HG03064 (cell line): ENCODE measurements around the gene MED12L.
"Not testable (repeated sequence)": the region's sequence is repeated elsewhere in the genome, so short reads cannot be mapped to it uniquely, and the experiment has no call there.

ENCODE experiments used
- ATAC-seq: cut with Tn5 transposase; IDR thresholded peaks from one replicate; pipeline ENCODE4 v1.9.1; 2021; ENCODE audit warnings: low read depth; ENCODE audit not compliant: unreplicated experiment

Gene MED12L

DNA sequence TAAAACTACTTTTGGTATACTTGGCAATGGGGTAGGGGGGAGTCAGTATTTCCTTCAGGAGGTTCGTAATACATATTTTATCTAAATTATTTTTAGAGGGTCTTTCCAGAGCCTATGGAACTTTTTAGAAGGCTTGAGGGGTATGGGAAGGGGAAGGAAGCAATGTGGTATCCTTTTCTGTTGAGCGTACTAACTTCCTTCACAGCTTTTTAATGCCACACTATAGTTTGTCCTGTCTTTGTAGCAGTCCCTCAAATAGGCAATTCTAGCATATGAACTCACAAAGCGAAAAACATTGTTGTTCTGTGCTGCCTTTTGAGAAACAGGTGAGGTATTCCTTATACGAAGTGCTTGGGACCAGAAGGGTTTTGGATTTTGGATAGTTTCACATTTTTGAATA, 266.2 kb downstream of the MED12L start:
- no peak for ATAC-seq

DNA sequence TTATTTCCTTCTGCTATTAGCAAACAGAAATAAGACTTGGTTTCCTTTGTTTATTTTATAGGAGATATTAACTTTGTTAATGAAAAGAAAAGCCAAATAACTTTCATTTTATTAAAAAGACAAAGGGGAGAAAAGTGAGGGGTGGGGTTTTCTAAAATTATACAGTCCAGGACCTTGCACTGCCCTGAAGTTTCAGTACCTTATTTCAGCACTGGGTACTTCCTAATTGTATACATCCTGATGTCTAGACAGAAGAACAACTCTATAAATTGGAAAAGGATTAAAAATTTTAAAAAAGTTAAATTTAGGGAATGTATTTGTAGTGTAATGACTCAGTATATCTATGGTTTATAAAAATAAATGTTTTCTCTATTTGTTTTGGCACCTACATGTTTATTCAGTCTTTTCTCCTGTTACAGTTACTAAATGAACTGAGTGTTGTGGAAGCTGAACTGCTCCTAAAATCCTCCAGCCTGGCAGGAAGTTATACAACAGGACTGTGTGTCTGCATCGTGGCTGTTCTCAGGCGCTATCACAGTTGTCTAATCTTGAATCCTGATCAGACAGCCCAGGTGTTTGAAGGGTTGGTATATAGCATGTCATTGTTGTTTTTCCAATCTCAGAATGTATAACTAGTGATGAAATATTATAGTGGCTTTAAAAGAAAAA, 271.5 kb downstream of the MED12L start:
- ATAC-seq: no peak

DNA sequence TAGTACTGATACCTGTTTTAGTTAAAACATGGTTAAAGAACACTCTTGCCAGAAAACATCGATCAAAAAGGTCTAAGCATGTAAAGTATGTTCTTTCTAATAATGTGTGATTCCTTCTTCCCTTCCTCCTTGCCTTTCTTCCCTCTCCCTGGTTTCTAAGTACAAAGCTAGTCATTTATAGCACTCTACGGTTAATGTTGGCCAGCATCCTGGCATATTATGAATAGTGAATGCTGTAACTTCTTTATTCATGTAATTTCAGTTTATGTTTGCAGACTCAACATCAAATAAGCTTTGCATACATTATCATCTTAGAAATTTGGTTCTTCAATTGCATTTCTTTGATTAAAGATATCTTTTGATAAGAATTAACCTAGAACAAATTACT, 272.0 kb downstream of the MED12L start:
- no peak for ATAC-seq

DNA sequence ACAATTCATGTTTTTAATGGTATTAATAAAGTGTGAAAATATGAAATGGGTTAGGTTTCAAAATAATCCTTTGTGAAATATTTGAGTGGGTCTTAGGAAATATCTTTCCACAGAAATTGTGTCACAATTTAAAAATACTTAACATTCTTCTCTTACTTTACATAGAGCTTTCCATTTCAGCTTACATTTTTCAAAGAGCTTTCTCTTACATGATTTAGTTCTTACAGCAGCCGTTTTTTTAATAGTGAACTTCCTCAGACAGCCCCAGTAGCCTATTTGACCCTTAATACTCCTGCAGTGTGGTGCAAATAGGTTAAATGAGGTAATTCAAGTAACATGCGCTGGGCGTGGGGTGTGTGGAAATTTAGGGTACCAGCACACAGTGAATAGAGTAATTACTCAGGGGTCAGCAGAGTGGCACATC, 277.3 kb downstream of the MED12L start:
- no peak for ATAC-seq

DNA sequence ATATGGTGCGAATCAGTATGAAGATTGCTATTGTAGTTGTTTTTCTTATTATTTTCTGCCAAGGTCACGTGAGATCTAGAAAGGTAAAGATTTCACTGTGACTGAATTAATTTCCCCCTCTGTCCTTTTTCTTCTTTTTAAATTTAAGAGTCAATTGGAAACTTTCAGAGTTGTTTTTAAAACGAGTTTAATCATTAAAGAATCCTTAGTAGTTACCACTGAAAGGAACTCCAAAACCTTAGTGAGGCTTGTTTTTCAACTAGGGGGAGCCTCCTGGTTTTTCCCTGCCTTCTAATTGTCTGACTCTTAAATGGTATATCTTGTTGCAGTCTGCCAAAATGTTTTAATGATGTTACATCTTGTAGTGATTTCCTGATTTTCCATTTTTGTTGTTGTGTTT, 281.5 kb downstream of the MED12L start:
- ATAC-seq: no peak

DNA sequence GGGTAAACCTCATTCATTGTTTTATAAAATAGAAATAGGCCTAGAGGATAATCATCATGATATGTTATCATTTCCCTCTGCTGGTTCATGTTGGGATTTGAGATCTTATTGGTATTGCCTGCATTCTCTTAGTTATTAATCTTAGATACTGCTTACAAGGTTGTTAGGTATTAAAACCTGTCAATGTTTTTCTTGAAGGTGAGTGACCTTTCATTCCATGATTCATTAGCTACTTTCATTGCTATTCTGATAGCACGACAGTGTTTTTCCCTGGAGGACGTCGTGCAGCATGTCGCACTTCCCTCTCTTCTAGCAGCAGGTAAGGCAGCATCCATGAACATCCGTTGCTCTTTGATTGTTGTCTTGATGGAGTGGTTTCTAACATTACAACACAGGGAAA, 282.0 kb downstream of the MED12L start:
- no peak for ATAC-seq

DNA sequence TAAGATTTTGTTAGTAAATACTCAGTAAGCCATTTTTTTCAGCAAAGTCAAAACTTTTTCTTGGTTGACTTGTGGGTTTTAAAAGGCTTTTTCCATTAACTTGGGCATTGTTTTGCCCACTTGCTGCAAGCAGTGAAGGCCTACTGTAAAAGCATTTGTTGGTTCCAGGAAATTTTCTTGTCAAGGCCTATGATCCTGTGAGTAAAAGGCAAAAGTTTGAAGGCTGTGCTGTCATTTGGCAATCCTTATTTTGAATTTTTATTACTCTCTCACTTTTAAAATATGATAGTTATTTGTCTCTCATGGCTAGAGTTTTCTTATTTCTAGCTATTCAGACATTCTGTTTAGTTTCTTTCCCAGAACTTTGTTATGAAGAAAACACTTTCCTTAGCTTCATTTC, 286.1 kb downstream of the MED12L start:
- no peak for ATAC-seq

DNA sequence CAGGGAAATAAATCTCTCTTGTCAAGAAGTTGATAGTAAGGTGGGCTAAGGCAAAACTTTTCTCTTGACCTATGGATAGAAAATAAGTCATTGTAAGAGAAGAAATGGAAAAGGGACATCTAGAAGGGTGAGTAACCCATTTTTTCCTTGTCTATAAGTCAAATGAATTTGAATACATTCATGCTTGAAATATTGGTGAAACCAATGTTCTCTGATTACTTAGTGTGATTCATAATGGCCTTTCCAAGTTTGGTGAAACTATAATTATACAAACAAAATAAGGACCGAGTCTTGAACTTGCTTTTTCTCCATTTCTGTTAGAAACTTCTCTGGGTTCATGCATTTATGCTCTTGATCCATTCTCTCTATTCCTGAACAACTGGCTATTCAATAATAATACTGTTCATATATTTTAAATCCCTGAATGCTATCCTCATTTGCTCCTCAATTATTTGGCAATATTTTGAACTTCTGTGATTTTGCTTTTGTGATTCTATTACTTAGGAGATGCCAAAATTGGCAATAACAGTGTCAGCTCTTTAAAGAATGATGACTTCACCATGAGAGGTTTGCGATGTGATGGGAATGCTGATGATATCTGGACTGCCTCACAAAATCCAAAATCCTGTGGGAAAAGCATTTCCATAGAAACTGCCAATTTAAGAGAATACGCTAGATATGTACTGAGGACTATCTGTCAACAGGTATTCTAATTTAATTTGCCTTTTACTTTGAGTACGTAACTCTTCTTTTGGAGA, 286.8 kb downstream of the MED12L start:
- ATAC-seq: no peak

DNA sequence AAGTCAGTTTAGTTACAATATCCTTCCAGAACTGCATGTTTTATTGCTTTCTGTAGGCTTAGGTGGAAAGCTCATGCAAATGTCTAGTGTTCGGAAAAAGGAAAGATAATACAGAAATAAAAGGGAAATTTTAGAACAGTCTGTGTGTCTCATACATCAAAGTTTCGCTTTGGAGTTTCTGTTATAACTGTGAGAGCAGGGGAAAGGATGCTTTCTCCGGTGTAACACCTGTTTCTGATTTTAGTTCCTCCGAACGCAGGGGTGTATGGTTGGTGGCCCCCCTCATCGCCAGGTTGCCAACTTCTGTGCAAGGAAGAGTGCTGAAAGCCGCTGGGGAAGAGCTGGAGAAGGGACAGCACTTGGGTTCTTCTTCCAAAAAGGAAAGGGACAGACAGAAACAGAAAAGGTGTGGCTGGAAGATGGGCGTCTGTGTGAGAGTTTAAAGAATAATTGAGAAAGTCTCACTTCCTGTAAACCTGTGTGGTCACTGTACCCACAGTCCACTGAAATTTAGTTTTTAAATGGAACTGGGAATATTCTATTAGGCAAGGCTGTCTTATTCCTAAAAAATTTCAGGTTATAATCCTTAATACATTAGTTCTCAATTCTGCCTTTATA, 292.4 kb downstream of the MED12L start:
- ATAC-seq: peak; percentile 57

DNA sequence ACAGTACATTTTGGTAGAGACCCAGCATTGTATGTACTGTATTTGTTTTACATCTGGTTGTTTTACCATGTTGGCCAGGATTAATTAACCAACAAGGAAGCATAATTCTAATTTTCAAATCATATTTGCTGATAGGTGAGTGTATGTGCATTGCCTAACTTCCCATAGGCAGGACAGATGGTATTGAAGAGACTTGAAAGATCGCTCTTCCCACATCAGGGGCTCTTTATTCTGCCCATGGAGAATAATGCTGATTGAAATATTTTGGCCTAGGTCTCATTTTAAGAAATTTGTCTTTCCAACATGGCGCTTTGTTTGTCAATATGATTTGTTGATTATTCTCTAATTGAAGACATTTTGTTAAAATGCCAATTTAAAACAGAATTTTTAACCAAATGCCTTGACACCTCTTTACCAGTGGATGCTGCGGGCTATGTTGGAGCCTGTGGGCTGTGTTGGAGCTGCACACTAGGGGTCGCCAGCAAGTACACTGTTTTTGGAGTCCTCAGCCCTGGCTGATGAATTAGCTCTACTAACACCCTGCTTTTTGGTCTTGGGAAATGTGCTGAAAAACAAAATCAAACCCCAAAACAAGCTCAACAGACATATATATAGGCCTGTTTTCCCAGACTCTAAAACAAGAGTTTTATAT, 293.7 kb downstream of the MED12L start:
- no peak for ATAC-seq

DNA sequence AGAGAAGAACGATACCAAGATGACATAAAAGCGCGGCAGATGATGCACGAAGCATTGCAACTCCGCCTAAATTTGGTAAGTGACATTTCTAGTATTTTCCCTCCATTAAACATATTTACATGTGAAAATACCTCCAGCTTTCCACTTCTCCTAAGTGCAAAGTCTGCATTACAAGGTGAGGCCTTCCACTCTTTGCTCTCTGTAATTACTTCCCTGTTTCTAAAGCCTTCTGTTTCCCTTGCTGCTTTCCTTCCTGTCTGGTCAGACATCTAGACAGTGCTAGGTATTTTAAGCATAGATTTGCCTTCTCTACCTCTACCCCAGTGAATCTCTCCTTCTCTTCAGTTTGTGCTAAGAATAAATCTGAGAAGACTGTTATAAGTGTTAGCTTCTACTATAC, 297.2 kb downstream of the MED12L start:
- no peak for ATAC-seq

DNA sequence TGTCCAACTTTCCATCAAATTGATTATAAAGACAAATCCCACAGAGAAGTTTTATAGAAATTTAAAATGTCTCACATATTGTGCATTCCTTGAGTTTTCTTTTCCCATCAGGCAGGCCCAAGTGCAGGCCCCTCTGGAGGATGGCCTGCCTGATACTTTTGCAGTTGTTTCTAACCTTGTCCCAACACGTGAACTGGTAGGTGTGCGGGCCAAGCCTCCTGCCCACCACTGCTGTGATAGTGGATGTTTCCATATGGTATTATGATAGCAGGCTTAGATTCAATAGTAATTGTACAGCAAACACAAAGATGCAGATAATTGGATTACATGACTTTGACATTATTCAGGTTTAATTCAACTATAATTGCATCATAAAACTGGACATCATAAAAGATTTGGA, 297.6 kb downstream of the MED12L start:
- ATAC-seq: no peak

DNA sequence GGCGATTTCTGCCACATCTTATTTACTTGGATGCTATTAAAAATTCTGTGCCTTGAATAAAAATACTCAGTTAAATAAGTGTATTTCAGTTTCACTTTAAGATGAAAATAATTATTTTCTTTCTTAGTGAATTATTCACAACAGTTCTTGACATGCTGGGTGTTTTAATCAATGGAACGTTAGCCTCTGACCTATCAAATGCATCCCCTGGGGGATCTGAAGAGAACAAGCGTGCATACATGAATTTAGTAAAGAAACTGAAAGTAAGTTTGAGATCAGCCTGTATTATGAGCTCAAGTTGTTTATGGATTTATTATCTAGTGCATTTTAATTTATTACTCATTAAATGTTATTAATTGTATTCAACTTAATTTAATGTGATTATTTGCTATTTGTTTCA, 298.5 kb downstream of the MED12L start:
- peak; percentile 56 for ATAC-seq

DNA sequence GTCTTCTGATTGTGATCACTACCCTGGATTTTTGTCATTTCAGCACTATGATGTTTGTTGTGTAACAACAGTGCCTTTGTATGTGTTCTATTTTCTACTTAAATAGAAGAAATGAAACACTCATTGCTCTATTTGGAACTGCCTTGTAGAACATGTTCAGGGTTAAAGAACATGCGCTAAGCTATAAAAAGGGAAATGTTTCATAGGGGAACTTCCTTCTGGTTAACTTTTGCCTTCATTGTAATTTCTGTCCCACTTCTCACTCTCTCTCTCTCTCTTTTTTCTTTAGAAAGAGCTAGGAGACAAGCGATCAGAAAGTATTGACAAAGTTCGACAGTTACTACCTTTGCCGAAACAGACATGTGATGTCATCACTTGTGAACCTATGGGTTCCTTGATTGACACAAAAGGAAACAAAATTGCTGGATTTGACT, 299.3 kb downstream of the MED12L start, which contains the start of gene P2RY12:
TSS of gene P2RY12 (minus strand) at position 13 of the 434 bp plus-strand sequence. CDS start 45,908 bp downstream, outside the sequence.
- no peak for ATAC-seq

DNA sequence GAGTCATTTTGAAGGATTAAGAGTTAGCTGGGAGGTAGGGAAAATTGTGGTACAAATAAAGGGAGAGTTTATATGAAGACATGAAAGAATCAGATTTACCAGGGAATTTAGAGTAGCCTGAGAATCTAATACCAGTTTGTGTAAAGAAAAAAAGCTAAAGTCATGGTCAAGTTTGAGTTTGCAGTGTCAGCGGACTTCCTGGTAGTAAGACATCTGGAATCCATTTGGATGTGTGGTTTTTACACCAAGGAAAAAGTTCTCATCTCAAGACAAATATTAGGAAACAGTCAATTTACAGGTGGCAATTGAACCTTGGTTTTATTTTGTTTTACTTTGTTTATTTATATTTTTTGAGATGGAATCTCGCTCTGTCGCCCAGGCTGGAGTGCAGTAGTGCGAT, 300.6 kb downstream of the MED12L start:
- ATAC-seq: no peak

DNA sequence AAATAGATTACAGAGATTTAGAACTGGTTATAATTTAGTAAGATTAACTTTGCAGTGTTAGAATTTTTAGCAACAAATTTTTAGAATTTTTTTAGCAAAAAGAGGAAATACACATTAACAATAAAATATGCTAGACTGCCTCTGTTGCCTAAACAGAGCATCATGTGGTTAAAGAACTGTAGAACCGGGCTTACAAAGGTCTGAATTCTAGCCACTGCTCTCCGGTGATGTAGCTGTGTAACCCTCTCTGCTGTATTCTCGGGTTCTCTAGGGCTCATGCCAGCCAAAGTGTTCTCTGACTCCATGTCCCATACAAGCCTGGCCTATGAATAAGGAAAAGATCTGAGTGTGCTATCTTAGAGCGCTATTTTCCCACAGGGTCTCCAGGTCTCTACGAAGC, 302.0 kb downstream of the MED12L start:
- no peak for ATAC-seq

DNA sequence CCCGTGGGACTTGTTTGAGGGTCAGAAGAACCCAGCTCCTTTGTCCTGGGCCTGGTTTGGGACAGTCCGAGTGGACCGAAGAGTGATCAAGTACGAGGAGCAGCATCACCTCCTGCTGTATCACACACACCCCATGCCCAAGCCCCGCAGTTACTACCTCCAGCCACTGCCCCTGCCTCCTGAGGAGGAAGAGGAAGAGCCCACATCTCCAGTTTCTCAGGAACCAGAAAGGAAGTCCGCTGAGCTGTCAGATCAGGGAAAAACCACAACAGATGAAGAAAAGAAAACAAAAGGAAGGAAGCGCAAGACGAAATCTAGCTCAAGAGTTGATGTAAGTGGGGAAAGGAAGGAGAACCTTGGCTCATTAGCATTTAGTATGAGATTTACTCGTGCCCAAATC, 302.4 kb downstream of the MED12L start:
- no peak for ATAC-seq

DNA sequence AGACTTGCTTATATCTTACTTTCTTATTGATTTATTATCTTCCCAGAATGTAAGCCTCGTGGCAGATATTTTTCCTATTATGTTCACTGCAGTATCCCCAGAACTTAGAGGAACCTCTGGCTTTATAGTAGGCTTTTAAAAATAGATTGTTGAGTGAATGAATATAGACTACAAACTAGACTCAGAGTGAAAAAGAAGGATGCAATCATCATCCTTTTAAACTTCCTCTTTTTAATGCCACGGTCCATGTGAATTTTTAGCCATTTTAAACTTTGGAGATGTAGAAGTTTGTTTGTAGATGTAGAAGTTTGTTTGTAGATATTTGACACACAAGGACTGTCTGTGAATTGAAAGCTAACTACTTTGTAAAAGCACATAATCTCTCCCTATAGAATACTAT, 306.3 kb downstream of the MED12L start:
- no peak for ATAC-seq

DNA sequence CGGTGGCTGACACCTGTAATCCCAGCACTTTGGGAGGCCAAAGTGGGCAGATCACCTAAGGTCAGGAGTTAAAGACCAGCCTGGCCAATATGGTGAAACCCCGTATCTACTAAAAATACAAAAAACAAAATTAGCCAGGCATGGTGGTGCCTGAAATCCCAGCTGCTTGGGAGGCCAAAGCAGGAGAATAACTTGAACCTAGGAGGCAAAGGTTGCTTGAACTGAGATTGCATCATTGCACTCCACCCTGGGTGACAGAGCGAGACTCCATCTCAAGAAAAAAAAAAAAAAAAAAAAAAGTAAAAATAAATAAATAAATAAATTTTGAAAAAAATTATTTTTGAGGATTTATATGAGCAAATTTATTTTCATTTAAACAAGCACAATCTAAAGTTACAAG, 306.7 kb downstream of the MED12L start:
- not testable (repeated sequence) for ATAC-seq

DNA sequence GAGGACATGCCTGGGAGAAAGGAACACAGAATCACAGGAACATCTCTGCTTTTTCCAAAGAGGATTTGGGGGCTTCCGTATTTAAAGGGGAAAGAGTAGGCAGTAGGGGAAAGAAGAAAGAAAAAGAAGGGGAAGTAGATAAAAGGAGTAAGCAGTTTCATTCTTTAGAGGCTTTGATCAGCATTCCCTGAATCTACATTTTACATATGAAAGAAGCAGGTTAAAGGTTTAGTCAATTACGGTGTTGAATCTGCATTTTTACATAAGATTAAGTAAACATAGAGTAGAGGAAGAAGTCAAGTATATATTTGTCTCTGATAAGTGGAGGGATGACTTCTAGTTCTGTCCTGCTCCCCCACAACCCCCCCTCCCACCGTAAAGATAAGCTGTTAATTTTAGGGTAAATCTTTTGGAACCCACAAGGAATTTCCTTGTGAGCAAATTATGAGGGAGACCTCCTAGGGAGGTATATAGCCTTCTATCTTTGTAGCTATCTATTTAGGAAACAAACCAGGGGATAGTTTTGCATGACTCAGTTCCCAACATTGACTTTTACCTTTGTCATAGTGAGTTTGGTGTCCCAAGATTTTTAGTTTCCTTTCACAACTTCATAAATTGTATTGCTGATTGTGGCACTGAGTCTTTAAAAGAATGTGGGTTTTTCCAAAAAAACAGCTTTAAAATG, 307.8 kb downstream of the MED12L start:
- ATAC-seq: no peak

DNA sequence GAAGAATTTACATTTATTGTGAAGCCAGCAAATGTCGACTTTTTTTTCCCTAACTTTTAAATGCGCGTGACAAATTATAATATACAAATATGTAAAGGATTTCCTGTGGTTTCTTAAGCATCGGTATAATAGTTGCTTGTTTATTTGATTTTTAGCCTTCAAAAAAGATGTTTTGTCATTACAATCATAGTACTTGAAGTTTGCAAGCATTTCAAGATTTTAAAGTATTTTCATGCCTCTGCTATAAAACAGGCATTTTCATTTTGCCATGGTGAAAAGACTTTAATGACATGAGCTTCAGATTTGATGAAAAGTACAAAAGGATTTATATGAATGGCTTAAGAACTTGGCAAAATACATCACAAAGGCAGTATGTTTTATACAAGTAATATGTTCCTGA, 308.5 kb downstream of the MED12L start:
- ATAC-seq: no peak
